ENCODE results near the gene SCP2.

SCP2 gene

GRCh38 chr1:53011175-53011574, 84.1 kb downstream of the SCP2 start:
- H3K79me2 ChIP-seq (ENCODE audit: insufficient read depth, low read length): no peaks in the 10 kb centered on the region

GRCh38 chr1:53014791-53015507, 87.9 kb downstream of the SCP2 start:
- no peaks in the 10 kb centered on the region for H3K79me2 ChIP-seq (ENCODE audit: insufficient read depth, low read length)
- H2AFZ ChIP-seq (ENCODE audit: low read length): peak overlapping the region; percentile 79
- peak overlapping the region; percentile 3 for H3K27ac ChIP-seq (ENCODE audit: low read depth, low read length, poor library complexity, severe bottlenecking)
- H3K9me3 ChIP-seq (ENCODE audit: low read length): no peaks in the 10 kb centered on the region
- no peaks in the 10 kb centered on the region for H4K20me1 ChIP-seq (ENCODE audit: insufficient read depth, low read length)
- H3K4me2 ChIP-seq (ENCODE audit: low read length): peak overlapping the region; percentile 96
- peak overlapping the region; percentile 75 for H3K4me3 ChIP-seq (ENCODE audit: low read depth, low read length, poor library complexity, severe bottlenecking)
- H3F3A ChIP-seq (ENCODE audit: insufficient read depth, low read length): no peaks in the 10 kb centered on the region
- TF ChIP-seq EZH2 (IDR thresholded peaks at IDR 0.05; ENCODE audit: borderline replicate concordance, low read length): no peak
- TF ChIP-seq CTCF (IDR thresholded peaks at IDR 0.05; ENCODE audit: low read length): no peak
- H3K9ac ChIP-seq (ENCODE audit: low read length): peak overlapping the region; percentile 78
- no peaks in the 10 kb centered on the region for H3K9me2 ChIP-seq (ENCODE audit: low read depth, low read length)
- no peaks in the 10 kb centered on the region for H3K36me3 ChIP-seq (ENCODE audit: insufficient read depth, low read length)
- H3K27me3 ChIP-seq (ENCODE audit: insufficient read depth, low read length): no peaks in the 10 kb centered on the region
- peaks cover 23% of the 10 kb centered on the region for H3K4me1 ChIP-seq (ENCODE audit: insufficient read depth, low read length, severe bottlenecking)

More at GRCh38 chr1:53011175-53011574, 84.1 kb downstream of the SCP2 start:
- TF ChIP-seq CTCF (IDR thresholded peaks at IDR 0.05; ENCODE audit: low read length): no peak
- no peak for TF ChIP-seq EZH2 (IDR thresholded peaks at IDR 0.05; ENCODE audit: borderline replicate concordance, low read length)
- Histone ChIP-seq H3K27me3 (ENCODE audit: insufficient read depth, low read length) (no peaks in the 10 kb centered on the region), H4K20me1 (ENCODE audit: insufficient read depth, low read length) (no peaks in the 10 kb centered on the region), H3K9ac (ENCODE audit: low read length) (no peak overlapping the region), H3K4me1 (ENCODE audit: insufficient read depth, low read length, severe bottlenecking) (peaks cover 16% of the 10 kb centered on the region), H3K36me3 (ENCODE audit: insufficient read depth, low read length) (no peaks in the 10 kb centered on the region), H3K9me2 (ENCODE audit: low read depth, low read length) (no peaks in the 10 kb centered on the region), H3K27ac (ENCODE audit: low read depth, low read length, poor library complexity, severe bottlenecking) (no peak overlapping the region), H2AFZ (ENCODE audit: low read length) (no peak overlapping the region), H3K9me3 (ENCODE audit: low read length) (no peaks in the 10 kb centered on the region), H3F3A (ENCODE audit: insufficient read depth, low read length) (no peaks in the 10 kb centered on the region), H3K4me2 (ENCODE audit: low read length) (no peak overlapping the region), H3K4me3 (ENCODE audit: low read depth, low read length, poor library complexity, severe bottlenecking) (no peak overlapping the region)

GRCh38 chr1:53015508-53015860, 88.4 kb downstream of the SCP2 start:
- peak overlapping the region; percentile 3 for H3K27ac ChIP-seq (ENCODE audit: low read depth, low read length, poor library complexity, severe bottlenecking)
- no peaks in the 10 kb centered on the region for H3K36me3 ChIP-seq (ENCODE audit: insufficient read depth, low read length)
- H3K4me1 ChIP-seq (ENCODE audit: insufficient read depth, low read length, severe bottlenecking): peaks cover 23% of the 10 kb centered on the region
- H3K9me2 ChIP-seq (ENCODE audit: low read depth, low read length): no peaks in the 10 kb centered on the region
- no peaks in the 10 kb centered on the region for H3F3A ChIP-seq (ENCODE audit: insufficient read depth, low read length)
- no peaks in the 10 kb centered on the region for H3K9me3 ChIP-seq (ENCODE audit: low read length)
- peak overlapping the region; percentile 42 for H2AFZ ChIP-seq (ENCODE audit: low read length)
- H3K9ac ChIP-seq (ENCODE audit: low read length): peak overlapping the region; percentile 78
- TF ChIP-seq CTCF (IDR thresholded peaks at IDR 0.05; ENCODE audit: low read length) (no peak), EZH2 (IDR thresholded peaks at IDR 0.05; ENCODE audit: borderline replicate concordance, low read length) (no peak)
- no peaks in the 10 kb centered on the region for H3K79me2 ChIP-seq (ENCODE audit: insufficient read depth, low read length)
- no peaks in the 10 kb centered on the region for H3K27me3 ChIP-seq (ENCODE audit: insufficient read depth, low read length)
- H4K20me1 ChIP-seq (ENCODE audit: insufficient read depth, low read length): no peaks in the 10 kb centered on the region
- peak overlapping the region; percentile 75 for H3K4me3 ChIP-seq (ENCODE audit: low read depth, low read length, poor library complexity, severe bottlenecking)
- peak overlapping the region; percentile 96 for H3K4me2 ChIP-seq (ENCODE audit: low read length)
